ENCODE measurements around the gene AKR1C4.
"Not testable (repeated sequence)": the region's sequence is repeated elsewhere in the genome, so short reads cannot be mapped to it uniquely, and the experiment has no call there.

The AKR1C4 gene

DNA sequence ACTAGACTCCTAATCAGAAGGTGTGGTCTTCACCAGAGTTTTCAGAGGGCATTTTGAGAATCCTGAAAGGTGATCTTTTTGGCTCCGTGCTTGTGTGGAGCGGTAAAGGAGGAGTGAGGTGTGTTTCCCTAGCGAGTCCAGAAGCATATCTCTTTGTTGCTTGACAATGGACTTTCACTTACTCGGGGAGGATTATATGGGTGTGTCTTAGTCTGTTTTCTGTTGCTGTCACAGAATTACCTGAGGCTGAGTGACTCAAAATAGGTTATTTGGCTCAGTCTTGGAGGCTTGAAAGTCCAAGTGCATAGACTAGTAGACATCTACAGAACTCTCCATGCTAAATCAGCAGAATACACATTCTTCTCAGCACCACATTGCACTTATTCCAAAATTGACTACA, 57.9 kb downstream of the AKR1C4 start:
- Histone ChIP-seq H2AFZ (ENCODE audit: low read length) (no peak overlapping the region), H3K4me2 (ENCODE audit: low read depth, low read length, poor library complexity, severe bottlenecking) (no peak overlapping the region), H3K4me3 (ENCODE audit: low read length, poor library complexity, severe bottlenecking) (no peak overlapping the region), H3K9me3 (ENCODE audit: insufficient read depth, low read depth, low read length) (no peaks in the 10 kb centered on the region), H3K79me2 (ENCODE audit: insufficient read depth, low read length) (no peaks in the 10 kb centered on the region), H3K9ac (ENCODE audit: low read depth, low read length, poor library complexity, severe bottlenecking) (no peak overlapping the region), H3K27me3 (ENCODE audit: insufficient read depth, low read length, poor library complexity, severe bottlenecking) (no peaks in the 10 kb centered on the region), H3K9me2 (replicated peaks; ENCODE audit: low read depth, low read length) (no peaks in the 10 kb centered on the region), H3K36me3 (ENCODE audit: insufficient read depth, low read length) (no peaks in the 10 kb centered on the region), H3K4me1 (ENCODE audit: insufficient read depth, low read length, poor library complexity, severe bottlenecking) (no peaks in the 10 kb centered on the region), H3F3A (ENCODE audit: low read depth) (no peaks in the 10 kb centered on the region), H4K20me1 (ENCODE audit: insufficient read depth, low read length, poor library complexity, severe bottlenecking) (no peaks in the 10 kb centered on the region)
- no peak for TF ChIP-seq EZH2phosphoT487 (IDR thresholded peaks at IDR 0.05; ENCODE audit: borderline replicate concordance)
- TF ChIP-seq, protein P1, sequence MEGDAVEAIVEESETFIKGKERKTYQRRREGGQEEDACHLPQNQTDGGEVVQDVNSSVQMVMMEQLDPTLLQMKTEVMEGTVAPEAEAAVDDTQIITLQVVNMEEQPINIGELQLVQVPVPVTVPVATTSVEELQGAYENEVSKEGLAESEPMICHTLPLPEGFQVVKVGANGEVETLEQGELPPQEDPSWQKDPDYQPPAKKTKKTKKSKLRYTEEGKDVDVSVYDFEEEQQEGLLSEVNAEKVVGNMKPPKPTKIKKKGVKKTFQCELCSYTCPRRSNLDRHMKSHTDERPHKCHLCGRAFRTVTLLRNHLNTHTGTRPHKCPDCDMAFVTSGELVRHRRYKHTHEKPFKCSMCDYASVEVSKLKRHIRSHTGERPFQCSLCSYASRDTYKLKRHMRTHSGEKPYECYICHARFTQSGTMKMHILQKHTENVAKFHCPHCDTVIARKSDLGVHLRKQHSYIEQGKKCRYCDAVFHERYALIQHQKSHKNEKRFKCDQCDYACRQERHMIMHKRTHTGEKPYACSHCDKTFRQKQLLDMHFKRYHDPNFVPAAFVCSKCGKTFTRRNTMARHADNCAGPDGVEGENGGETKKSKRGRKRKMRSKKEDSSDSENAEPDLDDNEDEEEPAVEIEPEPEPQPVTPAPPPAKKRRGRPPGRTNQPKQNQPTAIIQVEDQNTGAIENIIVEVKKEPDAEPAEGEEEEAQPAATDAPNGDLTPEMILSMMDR (conservative IDR thresholded peaks at IDR 0.05; ENCODE audit: low read length) = no peak

DNA sequence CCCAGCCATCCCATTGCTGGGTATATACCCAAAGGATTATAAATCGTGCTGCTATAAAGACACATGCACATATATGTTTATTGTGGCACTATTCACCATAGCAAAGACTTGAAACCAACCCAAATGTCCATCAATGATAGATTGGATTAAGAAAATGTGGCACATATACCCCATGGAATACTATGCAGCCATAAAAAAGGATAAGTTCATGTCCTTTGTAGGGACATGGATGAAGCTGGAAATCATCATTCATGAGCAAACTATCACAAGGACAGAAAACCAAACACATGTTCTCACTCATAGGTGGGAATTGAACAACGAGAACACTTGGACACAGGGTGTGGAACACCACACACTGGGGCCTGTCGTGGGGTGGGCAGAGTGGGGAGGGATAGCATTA, 61.1 kb downstream of the AKR1C4 start:
- H3K9ac ChIP-seq (ENCODE audit: low read depth, low read length, poor library complexity, severe bottlenecking); H3K4me1 ChIP-seq (ENCODE audit: insufficient read depth, low read length, poor library complexity, severe bottlenecking); H3K4me3 ChIP-seq (ENCODE audit: low read length, poor library complexity, severe bottlenecking); H3F3A ChIP-seq (ENCODE audit: low read depth); H3K79me2 ChIP-seq (ENCODE audit: insufficient read depth, low read length); H3K27me3 ChIP-seq (ENCODE audit: insufficient read depth, low read length, poor library complexity, severe bottlenecking); H3K36me3 ChIP-seq (ENCODE audit: insufficient read depth, low read length); H3K9me3 ChIP-seq (ENCODE audit: insufficient read depth, low read depth, low read length); H2AFZ ChIP-seq (ENCODE audit: low read length); H4K20me1 ChIP-seq (ENCODE audit: insufficient read depth, low read length, poor library complexity, severe bottlenecking); H3K4me2 ChIP-seq (ENCODE audit: low read depth, low read length, poor library complexity, severe bottlenecking); H3K9me2 ChIP-seq (replicated peaks; ENCODE audit: low read depth, low read length): not testable (repeated sequence)

DNA sequence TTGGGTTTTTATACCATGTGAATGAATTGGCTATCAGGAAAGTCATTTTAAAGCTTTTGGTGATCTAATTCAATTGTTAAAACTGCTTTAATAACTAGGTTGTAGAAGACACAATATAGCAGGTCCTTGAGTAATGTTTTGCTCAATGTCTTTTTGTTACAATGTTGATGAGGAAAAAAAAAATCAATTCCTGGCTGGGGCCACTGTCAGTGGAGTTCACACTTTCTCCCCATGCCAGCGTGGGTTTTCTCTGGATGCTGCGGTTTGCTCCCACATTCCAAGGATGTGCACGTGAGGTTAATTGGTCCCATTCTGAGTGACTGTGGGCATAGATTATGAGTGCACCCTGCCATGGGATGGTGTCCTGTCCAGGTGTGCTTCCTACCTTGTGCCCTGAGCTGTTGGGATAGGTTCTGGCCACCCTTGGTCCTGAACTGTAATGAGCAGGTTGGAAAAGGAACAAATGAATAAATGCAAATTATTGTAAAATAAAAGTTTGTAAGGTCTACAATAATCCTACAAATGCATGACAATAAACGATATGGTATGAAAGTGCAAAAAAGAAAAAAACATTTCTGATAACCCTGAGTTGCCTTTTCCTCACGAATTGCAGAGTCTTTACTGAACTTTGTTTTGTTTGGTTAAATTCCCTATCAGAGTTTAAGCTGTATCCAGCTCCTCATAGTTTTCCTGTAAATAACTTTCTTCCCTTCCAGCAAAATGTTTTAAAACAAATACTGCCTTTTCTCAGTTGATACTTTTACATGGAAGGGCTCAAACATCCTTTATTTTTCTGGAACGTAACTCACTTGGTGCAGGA, 62.7 kb downstream of the AKR1C4 start:
- H3K4me1 ChIP-seq (ENCODE audit: insufficient read depth, low read length, poor library complexity, severe bottlenecking) = no peaks in the 10 kb centered on the region
- no peaks in the 10 kb centered on the region for H4K20me1 ChIP-seq (ENCODE audit: insufficient read depth, low read length, poor library complexity, severe bottlenecking)
- H3K9me2 ChIP-seq (replicated peaks; ENCODE audit: low read depth, low read length) = no peaks in the 10 kb centered on the region
- TF ChIP-seq EZH2phosphoT487 (IDR thresholded peaks at IDR 0.05; ENCODE audit: borderline replicate concordance) = no peak
- TF ChIP-seq, protein P1 (conservative IDR thresholded peaks at IDR 0.05; ENCODE audit: low read length) = no peak
- no peak overlapping the region for H3K9ac ChIP-seq (ENCODE audit: low read depth, low read length, poor library complexity, severe bottlenecking)
- no peaks in the 10 kb centered on the region for H3K27me3 ChIP-seq (ENCODE audit: insufficient read depth, low read length, poor library complexity, severe bottlenecking)
- H3F3A ChIP-seq (ENCODE audit: low read depth) = no peaks in the 10 kb centered on the region
- no peaks in the 10 kb centered on the region for H3K36me3 ChIP-seq (ENCODE audit: insufficient read depth, low read length)
- H3K4me3 ChIP-seq (ENCODE audit: low read length, poor library complexity, severe bottlenecking) = no peak overlapping the region
- H3K4me2 ChIP-seq (ENCODE audit: low read depth, low read length, poor library complexity, severe bottlenecking) = no peak overlapping the region
- H3K9me3 ChIP-seq (ENCODE audit: insufficient read depth, low read depth, low read length) = peaks cover 3% of the 10 kb centered on the region; the same call in 1 of the 2 replicates
- H2AFZ ChIP-seq (ENCODE audit: low read length) = no peak overlapping the region
- no peaks in the 10 kb centered on the region for H3K79me2 ChIP-seq (ENCODE audit: insufficient read depth, low read length)
